K562 (cell line): Measurements from ENCODE around the gene PTPN1. TPM values are rescaled to one million over a fixed set of nuclear protein-coding genes. Genes with fewer than 3 reads are reported as not detected.

Experiments used
- ATAC-seq: fragments of 200-7000 bp; cut with Tn5 transposase; 3 replicates; pipeline ENCODE4 v1.9.1; 2020; ENCODE audit warnings: moderate library complexity
- BruUV-seq: library from RNA; stranded (reverse); fragments of 400-500 nt; replicated peaks from 2 replicates; lab custom pipeline; 2021; lab: Mats Ljungman, UMichigan
- CTCF ChIA-PET: fragments of 300-600 bp; formaldehyde crosslinking; extraction: SDS; loops from one replicate; lab custom pipeline; 2021; ENCODE audit warnings: low intra/inter-chr PET ratio; lab: Yijun Ruan, JAX
- POLR2A ChIA-PET: fragments of 300-600, 350-650 bp; sonication (Branson Sonifier 250); formaldehyde crosslinking; extraction: SDS; loops from one replicate; lab custom pipeline; 2021; ENCODE audit warnings: antibody characterized with exemption, inconsistent platforms; lab: Yijun Ruan, JAX
- DNase-seq, 4 experiments: peaks; one replicate each; pipeline versions ENCODE4 v3.0.0 to v3.0.0-alpha.2; 2011 to 2018; ENCODE audit warnings: low spot score in 3 of 4, mixed read lengths in 3 of 4; ENCODE audit errors: extremely low read depth in 1 of 4
- FAIRE-seq: peaks from 2 replicates; lab custom pipeline; 2011; peaks lifted over from hg19 to GRCh38; lab: Jason Lieb, UNC
- H2AFZ ChIP-seq: 2 replicates; pipeline ENCODE4 v1.6.0; 2011; ENCODE audit warnings: low read depth, low read length, control low read depth, inconsistent platforms
- H3K27ac ChIP-seq: fragments of 200-600 bp; 3 replicates; pipeline ENCODE4 v1.8.0; 2011; ENCODE audit warnings: low read depth, mild to moderate bottlenecking, control low read depth, inconsistent platforms, low read length, moderate library complexity, mixed read lengths; ENCODE audit errors: extremely low read depth
- H3K27me3 ChIP-seq, 2 experiments: fragments of 300-600 bp in 1 of 2; 2 replicates in 1 of 2; 3 replicates in 1 of 2; pipeline versions ENCODE4 v1.6.0 to v1.8.0; 2011; ENCODE audit warnings: inconsistent platforms in 2 of 2, low read length in 2 of 2, mild to moderate bottlenecking in 1 of 2, mixed read lengths in 1 of 2, moderate library complexity in 1 of 2; ENCODE audit not compliant: control insufficient read depth in 2 of 2, insufficient read depth in 2 of 2
- H3K36me3 ChIP-seq: fragments of 300-600 bp; 3 replicates; pipeline ENCODE4 v1.8.0; 2011; ENCODE audit warnings: mild to moderate bottlenecking, low read length, inconsistent platforms; ENCODE audit not compliant: control insufficient read depth, insufficient read depth
- H3K4me1 ChIP-seq, 2 experiments: fragments of 200-600 bp in 1 of 2; replicated peaks in 1 of 2; 2 replicates in 1 of 2; 3 replicates in 1 of 2; pipeline versions ENCODE4 v1.5.1 to v1.8.0; 2011; ENCODE audit warnings: inconsistent platforms in 2 of 2, low read length in 2 of 2, mild to moderate bottlenecking in 1 of 2, mixed read lengths in 1 of 2, moderate library complexity in 1 of 2; ENCODE audit not compliant: control insufficient read depth in 2 of 2, insufficient read depth in 2 of 2
- H3K4me2 ChIP-seq: 2 replicates; pipeline ENCODE4 v1.6.1; 2011; ENCODE audit warnings: low read length, control low read depth, inconsistent platforms, mixed read lengths; ENCODE audit not compliant: insufficient read depth
- H3K4me3 ChIP-seq: fragments of 200-600 bp; sonication (generic), shearing (Covaris generic); 2 replicates; pipeline ENCODE4 v1.5.1; 2016; ENCODE audit warnings: control low read depth, inconsistent platforms
- H3K79me2 ChIP-seq: fragments of 200-600 bp; 3 replicates; pipeline ENCODE4 v1.8.0; 2011; ENCODE audit warnings: low read length, inconsistent platforms; ENCODE audit not compliant: control insufficient read depth, insufficient read depth
- H3K9ac ChIP-seq, 2 experiments: 2 replicates each; pipeline versions ENCODE4 v1.6.0 to v1.6.1; 2011; ENCODE audit warnings: low read depth in 2 of 2, low read length in 2 of 2, control low read depth in 1 of 2, inconsistent platforms in 1 of 2, mild to moderate bottlenecking in 1 of 2, mixed read lengths in 1 of 2; ENCODE audit not compliant: insufficient read depth in 1 of 2
- H3K9me1 ChIP-seq: one replicate; pipeline ENCODE4 v1.6.0; 2011; ENCODE audit warnings: inconsistent platforms, mild to moderate bottlenecking, low read length, moderate library complexity; ENCODE audit not compliant: control insufficient read depth, insufficient read depth
- H3K9me3 ChIP-seq: replicated peaks from 2 replicates; pipeline ENCODE4 v1.5.1; 2011; ENCODE audit warnings: low read depth, low read length, inconsistent platforms; ENCODE audit not compliant: control insufficient read depth, insufficient read depth
- H4K20me1 ChIP-seq: replicated peaks from 2 replicates; pipeline ENCODE4 v1.6.1; 2011; ENCODE audit warnings: low read length, inconsistent platforms, mixed read lengths; ENCODE audit not compliant: control insufficient read depth, insufficient read depth
- CCAR2 ChIP-seq: fragments of 200-400 bp; formaldehyde crosslinking; IDR thresholded peaks from 2 replicates; pipeline ENCODE4 v1.6.1; 2017; ENCODE audit warnings: mild to moderate bottlenecking, low read depth, low read length
- ETS2 ChIP-seq: IDR thresholded peaks from 2 replicates; pipeline ENCODE4 v1.6.1; 2016; ENCODE audit warnings: borderline replicate concordance, missing genetic modification characterization, mild to moderate bottlenecking, moderate library complexity, missing compliant biosample characterization; ENCODE audit not compliant: poor library complexity, severe bottlenecking
- ETV1 ChIP-seq: fragments of 450-650 bp; conservative IDR thresholded peaks from 2 replicates; pipeline ENCODE4 v1.6.1; 2016; ENCODE audit warnings: missing genetic modification characterization, control low read depth, low read depth, missing compliant biosample characterization
- EZH2 ChIP-seq: IDR thresholded peaks from 2 replicates; pipeline ENCODE4 v1.6.1; 2012; ENCODE audit warnings: low read depth, mild to moderate bottlenecking, inconsistent platforms, low read length, borderline replicate concordance
- GMEB1 ChIP-seq: fragments of 250-450 bp; sonication (Bioruptor Pico); IDR thresholded peaks from 2 replicates; pipeline ENCODE4 v1.4.0; 2020; ENCODE audit warnings: mild to moderate bottlenecking
- IFI16 ChIP-seq: fragments of 250-450 bp; sonication (Bioruptor Pico); IDR thresholded peaks from 2 replicates; pipeline ENCODE4 v2.1.2; 2022; ENCODE audit warnings: mild to moderate bottlenecking, inconsistent platforms
- POLR2A ChIP-seq: fragments of 450-650 bp; conservative IDR thresholded peaks from 2 replicates; pipeline ENCODE4 v1.6.1; 2016
- POLR2G ChIP-seq: fragments of 200-400 bp; formaldehyde crosslinking; IDR thresholded peaks from 2 replicates; pipeline ENCODE4 v1.6.1; 2017; ENCODE audit warnings: low read depth, mild to moderate bottlenecking, antibody characterized with exemption, low read length, moderate library complexity
- SIRT6 ChIP-seq: IDR thresholded peaks from one replicate; pipeline ENCODE4 v1.6.1; 2012; ENCODE audit warnings: low read depth, mild to moderate bottlenecking, control low read depth, inconsistent platforms, low read length, moderate library complexity
- SMARCC2 ChIP-seq: fragments of 450-650 bp; IDR thresholded peaks from 2 replicates; pipeline ENCODE4 v1.6.1; 2017; ENCODE audit warnings: antibody characterized with exemption, moderate library complexity, mild to moderate bottlenecking, low read depth
- SP1 ChIP-seq: sonication (generic); formaldehyde crosslinking; IDR thresholded peaks from 2 replicates; pipeline ENCODE4 v1.8.1; 2022; ENCODE audit warnings: mild to moderate bottlenecking, missing genetic modification reagents
- TGIF2 ChIP-seq: sonication (generic); formaldehyde crosslinking; IDR thresholded peaks from 2 replicates; pipeline ENCODE4 v1.8.1; 2022; ENCODE audit warnings: mild to moderate bottlenecking, missing genetic modification reagents, moderate library complexity
- THRB ChIP-seq: fragments of 450-650 bp; formaldehyde crosslinking; conservative IDR thresholded peaks from 2 replicates; pipeline ENCODE4 v1.4.0; 2022; ENCODE audit warnings: mild to moderate bottlenecking, missing genetic modification characterization
- TRIM25 ChIP-seq: fragments of 450-650 bp; IDR thresholded peaks from 2 replicates; pipeline ENCODE4 v1.7.0; 2016; ENCODE audit warnings: borderline replicate concordance
- ZFP30 ChIP-seq: fragments of 250-450 bp; sonication (Bioruptor Pico); IDR thresholded peaks from 2 replicates; pipeline ENCODE4 v1.8.0; 2022; ENCODE audit warnings: moderate library complexity, mild to moderate bottlenecking, inconsistent platforms, borderline replicate concordance
- ZNF12 ChIP-seq: sonication (generic); formaldehyde crosslinking; IDR thresholded peaks from 2 replicates; pipeline ENCODE4 v1.4.0; 2020; ENCODE audit warnings: mild to moderate bottlenecking, missing genetic modification reagents
- ZNF740 ChIP-seq, 3 experiments: fragments of 200-800 bp in 1 of 3; sonication (Bioruptor generic) in 1 of 3; sonication (generic) in 1 of 3; formaldehyde crosslinking in 1 of 3; IDR thresholded peaks; 2 replicates each; pipeline versions ENCODE4 v1.6.1 to v1.8.0; 2016 to 2022; ENCODE audit warnings: mild to moderate bottlenecking in 2 of 3, missing compliant biosample characterization in 2 of 3, missing genetic modification characterization in 2 of 3, missing genetic modification reagents in 1 of 3
- WGBS: fragments of 100-300 bp; shearing (Covaris generic); methylation state at CpG from one replicate; pipeline ENCODE4 v1.1.6; 2016; ENCODE audit warnings: low coverage, mixed read lengths; ENCODE audit not compliant: insufficient coverage; ENCODE audit errors: missing lambda C conversion rate; 5-methylcytosine and 5-hydroxymethylcytosine counted together
- in situ Hi-C: fragments of 300-500 bp; cut with MboI; formaldehyde crosslinking; loops from 4 replicates; pipeline ENCODE4 v1.15.0; 2018; ENCODE audit warnings: inconsistent platforms, mixed read lengths
- intact Hi-C: fragments of 100-400 bp; cut with micrococcal nuclease; formaldehyde crosslinking; loops from 2 replicates; pipeline ENCODE4 v1.14.2; 2022
- polyA plus RNA-seq, 8 experiments: library from polyadenylated mRNA; depleted of rRNA in 4 of 8; stranded (reverse) in 5 of 8; unstranded in 3 of 8; fragments of >200 nt; fragmentation: Nextera tagmentation in 2 of 8; fragmentation: Illumina TruSeq in 1 of 8; extraction: Ambion mirVana in 2 of 8; extraction: Trizol in 1 of 8; gene quantifications; 2 replicates each; pipeline versions ENCODE4 v1.2.1 to v1.2.3, GENCODE V29; 2011 to 2014; ENCODE audit warnings: inconsistent platforms in 1 of 8, missing spikeins in 1 of 8
- total RNA-seq, 7 experiments: library from RNA; depleted of rRNA in 6 of 7; stranded (reverse); fragments of >200 nt in 6 of 7; fragmentation: Illumina TruSeq in 2 of 7; extraction: Trizol in 2 of 7; gene quantifications; 2 replicates each; pipeline versions ENCODE4 v1.2.1 to v1.2.3, GENCODE V29; 2011 to 2021; ENCODE audit warnings: low replicate concordance in 1 of 7

PTPN1 gene
- total and polyA plus RNA-seq, 9 of the 15 experiments (the other 6 are each of a cell fraction or from before 2014, with no cell fraction given) = 11.0 to 85.3 (median 54.0) TPM

- H3K36me3 ChIP-seq = peaks cover 60% of the 10 kb centered on the region
- no peak overlapping the region for H3K4me2 ChIP-seq
- in situ Hi-C loops = no loop called here
- ChIA-PET POLR2A (interaction anchor here (0.6 to 1.6 kb wide), 3 partner anchors 9 to 72 kb away, joined by 3 to 5 read pairs (median 3); no protein-coding TSS in a partner anchor), CTCF (no interaction called here)
- H3K4me3 ChIP-seq = no peak overlapping the region
- H4K20me1 ChIP-seq = no peaks in the 10 kb centered on the region
- no peaks in the 10 kb centered on the region for H3K79me2 ChIP-seq
- no peaks in the 10 kb centered on the region for H3K9me3 ChIP-seq
- no peak for DNase-seq
- no peak for ATAC-seq
- H3K27ac ChIP-seq = no peak overlapping the region
- no peaks in the 10 kb centered on the region for H3K27me3 ChIP-seq
- H3K9ac ChIP-seq = no peak overlapping the region; a peak in 1 of 4 replicates
- H2AFZ ChIP-seq = no peak overlapping the region
- no peak for FAIRE-seq
- WGBS = 77% methylated on average over 6 of the region's 6 CpGs
- intact Hi-C loops = loop anchor here (5.0 kb wide), 1 partner anchor 192 kb away; no protein-coding TSS in a partner anchor
- BruUV-seq = no TSS peak
- H3K9me1 ChIP-seq = no peaks in the 10 kb centered on the region
- peaks cover 0 to 13% of the 10 kb centered on the region in 2 experiments; a peak in 1 of 5 replicates for H3K4me1 ChIP-seq
- TF ChIP-seq ETS2 (no peak), EZH2 (no peak), POLR2G (0 out of 2 replicates have a peak, but pooled peaks have one; percentile 6), TGIF2 (CRISPR knock-in tag) (no peak), ZFP30 (no peak), ZNF740 (CRISPR knock-in tag; IDR thresholded peaks at IDR 0.05) (no peak), ZNF740 (tag; IDR thresholded peaks at IDR 0.05) (no peak), SIRT6 (peak; percentile 44), GMEB1 (CRISPR knock-in tag) (no peak), ZNF12 (no peak), TRIM25 (no peak), THRB (CRISPR knock-in tag) (no peak), SMARCC2 (no peak), POLR2A (peak; percentile 37), CCAR2 (no peak), IFI16 (CRISPR knock-in tag) (no peak), ETV1 (tag) (no peak), SP1 (no peak)
These were observed 85.3 kb downstream of the PTPN1 start for GRCh38 chr20:50595433-50595895.
